Activated naive CD4-positive, alpha-beta T cell treated with anti-CD3 and anti-CD28 coated beads, Interleukin-2, amount 50 U/mL, for 24 hours (primary cell): ENCODE measurements around the gene UBIAD1.

Source experiments
- H3K27ac Mint-ChIP-seq: one replicate; pipeline ENCODE4 v1.8.0; 2021; ENCODE audit warnings: mild to moderate bottlenecking, mixed read lengths
- H3K27me3 Mint-ChIP-seq: one replicate; pipeline ENCODE4 v1.8.0; 2021; ENCODE audit warnings: mixed read lengths
- H3K36me3 Mint-ChIP-seq: one replicate; pipeline ENCODE4 v1.8.0; 2021; ENCODE audit warnings: mixed read lengths
- H3K4me1 Mint-ChIP-seq: one replicate; pipeline ENCODE4 v1.8.0; 2021; ENCODE audit warnings: mixed read lengths
- H3K4me3 Mint-ChIP-seq: one replicate; pipeline ENCODE4 v1.8.0; 2021; ENCODE audit warnings: mild to moderate bottlenecking, mixed read lengths
- H3K9me3 Mint-ChIP-seq: one replicate; pipeline ENCODE4 v1.8.0; 2021; ENCODE audit warnings: mixed read lengths

UBIAD1 gene, protein sequence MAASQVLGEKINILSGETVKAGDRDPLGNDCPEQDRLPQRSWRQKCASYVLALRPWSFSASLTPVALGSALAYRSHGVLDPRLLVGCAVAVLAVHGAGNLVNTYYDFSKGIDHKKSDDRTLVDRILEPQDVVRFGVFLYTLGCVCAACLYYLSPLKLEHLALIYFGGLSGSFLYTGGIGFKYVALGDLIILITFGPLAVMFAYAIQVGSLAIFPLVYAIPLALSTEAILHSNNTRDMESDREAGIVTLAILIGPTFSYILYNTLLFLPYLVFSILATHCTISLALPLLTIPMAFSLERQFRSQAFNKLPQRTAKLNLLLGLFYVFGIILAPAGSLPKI

DNA sequence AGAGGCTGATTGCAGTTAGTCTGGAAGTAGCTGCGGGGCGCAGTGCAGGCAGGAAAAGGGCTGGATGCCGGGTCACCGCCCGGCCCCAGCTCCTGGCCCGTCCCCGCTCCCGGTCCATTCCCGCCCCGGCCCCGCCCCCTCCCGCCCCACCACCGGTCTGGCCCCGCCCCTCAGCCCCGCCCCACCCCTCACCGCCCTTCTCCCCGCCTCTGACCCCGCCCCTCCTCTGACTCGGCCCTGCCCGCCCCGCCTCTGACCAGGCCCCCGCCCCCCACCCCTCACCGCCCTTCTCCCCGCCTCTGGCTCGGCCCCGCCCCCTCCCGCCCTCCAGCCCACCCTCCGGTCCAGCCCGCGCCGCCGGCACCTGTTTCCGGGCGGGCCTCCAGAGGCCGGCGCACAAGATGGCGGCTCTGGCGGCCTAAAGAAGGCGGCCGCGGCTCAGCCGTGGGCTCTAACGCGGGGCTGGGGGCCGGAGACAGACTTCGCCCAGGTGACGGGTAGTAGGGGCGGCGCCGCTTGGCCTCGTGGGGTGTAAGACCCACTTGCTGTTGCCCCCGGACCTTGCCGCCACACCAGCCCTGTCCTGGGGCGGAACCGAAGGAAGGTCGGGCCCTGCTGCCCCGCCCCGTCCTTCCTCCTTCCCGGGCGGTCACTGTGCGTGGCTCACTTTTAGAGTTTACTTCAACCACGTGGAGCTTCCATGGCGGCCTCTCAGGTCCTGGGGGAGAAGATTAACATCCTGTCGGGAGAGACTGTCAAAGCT is at the start of gene UBIAD1:
Gene UBIAD1, plus strand, starts transcription at position 367 of the 763 bp plus-strand sequence. Its CDS starts 334 bp downstream, at position 701.
- peaks cover 14% of the 10 kb centered on the region for H3K36me3 Mint-ChIP-seq
- H3K9me3 Mint-ChIP-seq = no peaks in the 10 kb centered on the region
- peaks cover 28% of the 10 kb centered on the region for H3K4me1 Mint-ChIP-seq
- H3K4me3 Mint-ChIP-seq = peak within 1 kb of the TSS; percentile 99
- peak within 1 kb of the TSS; percentile 97 for H3K27ac Mint-ChIP-seq
- no peaks in the 10 kb centered on the region for H3K27me3 Mint-ChIP-seq

DNA sequence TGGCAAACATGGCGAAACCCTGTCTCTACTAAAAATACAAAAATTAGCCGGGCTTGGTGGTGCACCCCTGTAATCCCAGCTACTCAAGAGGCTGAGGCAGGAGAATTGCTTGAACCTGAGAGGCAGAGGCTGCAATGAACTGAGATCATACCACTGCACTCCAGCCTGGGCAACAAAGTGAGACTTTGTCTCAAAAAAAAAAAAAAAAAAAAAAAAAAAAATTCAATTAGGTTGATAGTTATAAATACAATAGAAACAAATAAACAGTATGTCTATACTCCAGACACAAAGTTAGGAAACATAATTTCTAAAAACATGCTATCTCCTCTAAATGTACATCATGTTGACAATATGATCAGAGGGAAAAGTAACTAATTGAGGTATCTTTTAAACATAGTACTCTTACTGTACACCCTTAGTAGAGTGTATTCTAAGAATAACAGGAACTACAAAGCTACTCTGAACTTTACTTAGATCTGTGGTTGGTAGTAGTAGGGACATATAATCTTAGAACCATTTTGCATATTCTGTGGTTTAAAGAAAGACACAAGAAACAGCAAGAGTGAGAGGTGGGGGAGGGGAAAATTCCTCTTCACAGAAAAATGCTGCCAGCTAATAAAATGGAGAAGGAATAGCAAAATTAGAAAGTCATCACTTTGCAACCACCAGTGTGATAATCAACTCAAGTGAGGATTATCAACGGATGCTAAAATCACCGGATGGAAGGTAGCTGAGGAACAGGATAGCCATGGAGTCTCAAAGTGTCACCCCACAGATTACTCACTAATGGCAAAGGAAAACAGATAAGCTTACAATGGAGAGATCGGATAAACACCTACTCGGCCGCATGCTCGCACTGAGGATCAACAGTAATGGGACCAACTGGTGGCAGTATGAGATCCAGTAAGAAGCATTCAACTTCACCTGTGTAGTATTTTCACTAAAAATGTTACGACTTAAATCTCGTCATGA is 45.6 kb upstream of the UBIAD1 start:
- Mint-ChIP-seq H3K36me3 (peaks cover 29% of the 10 kb centered on the region), H3K4me3 (no peak overlapping the region), H3K27me3 (no peaks in the 10 kb centered on the region), H3K9me3 (no peaks in the 10 kb centered on the region), H3K27ac (peak overlapping the region; percentile 68), H3K4me1 (peaks cover 16% of the 10 kb centered on the region)

DNA sequence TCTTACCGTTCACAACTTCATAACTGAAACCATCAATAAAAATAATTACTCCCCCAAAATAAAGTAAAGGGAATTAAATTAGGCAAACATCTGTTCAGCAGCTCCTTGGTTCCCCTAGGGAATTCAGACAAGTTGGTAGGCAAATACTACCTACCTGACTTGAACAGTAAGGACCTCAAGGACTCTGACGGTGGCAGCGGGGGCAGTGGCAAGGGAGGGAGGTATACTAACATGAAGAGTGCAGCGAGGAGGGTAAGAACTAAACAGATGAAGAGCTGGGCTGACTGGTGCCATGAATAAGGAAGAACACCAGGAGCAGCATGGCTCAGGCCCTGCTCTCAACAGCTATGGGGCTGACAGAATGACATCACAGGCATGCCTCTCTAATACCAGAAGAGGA is 43.8 kb upstream of the UBIAD1 start:
- H3K9me3 Mint-ChIP-seq = no peaks in the 10 kb centered on the region
- H3K27me3 Mint-ChIP-seq = no peaks in the 10 kb centered on the region
- no peak overlapping the region for H3K27ac Mint-ChIP-seq
- H3K36me3 Mint-ChIP-seq = peaks cover 26% of the 10 kb centered on the region
- no peak overlapping the region for H3K4me3 Mint-ChIP-seq
- H3K4me1 Mint-ChIP-seq = peaks cover 16% of the 10 kb centered on the region

DNA sequence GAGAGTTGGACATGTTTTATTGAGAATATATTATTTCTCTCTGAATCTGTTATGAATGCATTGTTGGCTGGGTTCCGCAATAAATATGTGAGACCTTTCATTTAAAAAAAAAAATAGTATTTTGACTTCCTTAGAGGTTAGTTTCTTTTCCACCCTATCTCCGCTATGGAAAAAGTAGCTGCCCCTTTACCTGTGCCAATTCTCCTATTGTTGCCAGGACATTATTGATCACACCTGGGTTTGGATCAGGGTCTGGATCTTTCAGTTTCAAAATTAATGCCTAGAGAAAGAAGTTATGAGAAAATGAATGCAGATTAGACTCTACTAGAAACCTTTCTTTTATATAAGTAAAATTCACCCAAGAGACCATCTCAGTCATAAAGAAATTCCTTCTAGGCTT is 39.8 kb upstream of the UBIAD1 start:
- Mint-ChIP-seq H3K36me3 (peaks cover 17% of the 10 kb centered on the region), H3K4me3 (no peak overlapping the region), H3K9me3 (no peaks in the 10 kb centered on the region), H3K27me3 (no peaks in the 10 kb centered on the region), H3K27ac (peak overlapping the region; percentile 17), H3K4me1 (no peaks in the 10 kb centered on the region)

DNA sequence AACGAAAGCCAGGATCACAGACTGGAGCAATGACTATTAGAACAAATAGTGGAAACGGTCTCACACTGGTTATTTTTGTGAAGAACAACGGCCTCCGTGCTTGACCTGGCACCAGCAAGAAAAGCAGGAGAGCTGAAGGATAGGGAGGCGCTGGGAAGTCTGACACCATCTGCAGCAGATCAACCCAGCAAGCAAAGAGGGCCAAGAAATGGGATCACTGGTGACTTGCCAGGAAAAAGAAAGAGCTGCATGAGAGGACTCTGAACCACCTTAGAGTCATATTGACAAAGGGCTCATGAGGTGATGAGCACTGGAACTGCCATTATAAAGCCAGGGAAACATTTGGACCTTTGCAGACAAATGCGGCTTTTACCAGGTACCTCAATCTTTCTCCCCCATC is 35.6 kb upstream of the UBIAD1 start:
- Mint-ChIP-seq H3K4me3 (no peak overlapping the region), H3K36me3 (peaks cover 10% of the 10 kb centered on the region), H3K27ac (no peak overlapping the region), H3K4me1 (peaks cover 5% of the 10 kb centered on the region), H3K9me3 (no peaks in the 10 kb centered on the region), H3K27me3 (no peaks in the 10 kb centered on the region)

DNA sequence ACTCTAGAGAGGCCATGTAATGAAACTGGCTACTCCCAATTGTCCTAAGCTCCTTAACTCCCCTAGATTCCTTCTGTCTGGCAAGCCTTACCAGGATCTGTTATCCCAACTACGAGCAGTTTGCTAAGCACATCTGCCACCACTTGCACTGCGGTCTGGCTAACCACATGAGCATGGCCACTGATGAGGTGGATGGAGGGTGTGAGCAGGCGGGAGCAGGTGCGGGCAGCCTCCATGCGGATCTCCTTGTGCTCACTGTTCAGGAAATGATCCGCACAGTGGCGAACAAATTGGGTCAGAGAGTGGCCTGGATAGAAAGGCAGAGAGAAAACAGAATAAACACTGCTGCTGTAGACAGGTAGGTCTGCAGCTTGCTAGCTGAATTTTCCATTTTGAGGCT is 34.7 kb upstream of the UBIAD1 start:
- Mint-ChIP-seq H3K9me3 (no peaks in the 10 kb centered on the region), H3K27me3 (no peaks in the 10 kb centered on the region), H3K27ac (no peak overlapping the region), H3K4me1 (peaks cover 5% of the 10 kb centered on the region), H3K4me3 (no peak overlapping the region), H3K36me3 (peaks cover 7% of the 10 kb centered on the region)

DNA sequence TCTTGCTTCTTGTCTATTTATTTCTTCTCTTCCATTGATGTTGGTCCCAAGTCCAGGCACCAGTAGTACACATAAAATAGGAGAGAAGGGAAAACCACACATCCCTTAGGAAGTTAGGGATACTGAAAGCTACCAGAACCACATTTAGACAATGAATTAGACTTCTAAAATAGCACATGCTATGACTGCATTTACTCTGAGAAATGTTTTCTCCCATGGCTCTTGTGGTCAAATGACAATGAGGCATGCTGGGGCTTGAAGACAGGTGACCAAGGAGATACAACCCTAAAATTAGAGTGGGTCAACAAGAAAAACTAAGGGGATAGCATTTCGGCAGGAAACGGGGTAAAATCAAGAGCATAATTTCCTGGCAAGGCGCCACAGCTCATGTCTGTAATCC is 27.8 kb upstream of the UBIAD1 start:
- Mint-ChIP-seq H3K36me3 (peaks cover 7% of the 10 kb centered on the region), H3K4me1 (peaks cover 12% of the 10 kb centered on the region), H3K27me3 (no peaks in the 10 kb centered on the region), H3K27ac (no peak overlapping the region), H3K9me3 (no peaks in the 10 kb centered on the region), H3K4me3 (no peak overlapping the region)

DNA sequence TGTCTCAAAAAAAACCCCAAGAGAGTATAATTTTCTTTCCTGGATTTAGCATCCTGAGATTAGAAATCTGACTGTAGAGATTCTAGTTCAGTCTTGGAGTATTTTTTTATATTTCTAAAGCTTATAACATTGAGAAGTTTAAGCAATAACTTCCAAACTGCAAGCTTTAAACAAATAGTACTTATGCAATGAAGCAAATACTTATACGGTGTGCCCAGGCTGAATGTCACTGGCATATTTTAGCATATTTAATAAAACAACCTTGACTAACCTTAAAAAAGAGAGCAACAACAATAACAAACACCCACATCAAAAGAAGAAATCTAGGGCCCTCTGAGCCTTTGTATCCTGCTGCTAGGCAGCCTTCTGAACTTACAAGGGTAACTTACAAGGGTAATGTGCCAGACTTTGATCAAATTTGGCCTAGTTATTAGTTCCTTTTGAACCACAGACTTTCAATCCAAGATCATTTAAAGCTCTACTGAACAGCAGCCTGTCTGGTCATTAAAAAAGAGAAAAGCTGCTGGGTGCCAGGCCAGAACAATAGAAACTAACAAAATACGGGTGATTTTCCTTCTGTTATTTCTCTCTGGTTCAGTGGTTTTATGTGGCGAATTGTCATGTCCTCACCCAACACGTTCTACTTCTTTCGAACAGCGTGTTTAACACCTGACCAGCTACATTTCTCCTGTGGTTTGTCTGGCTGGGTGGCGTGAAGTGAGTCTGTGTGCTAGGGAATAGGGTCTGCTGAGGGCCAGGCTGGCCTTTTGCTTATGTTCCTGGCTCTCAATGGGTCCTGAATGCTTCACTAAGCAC is 26.9 kb upstream of the UBIAD1 start:
- H3K27ac Mint-ChIP-seq = peak overlapping the region; percentile 59
- H3K4me3 Mint-ChIP-seq = no peak overlapping the region
- no peaks in the 10 kb centered on the region for H3K9me3 Mint-ChIP-seq
- H3K27me3 Mint-ChIP-seq = no peaks in the 10 kb centered on the region
- peaks cover 13% of the 10 kb centered on the region for H3K36me3 Mint-ChIP-seq
- H3K4me1 Mint-ChIP-seq = peaks cover 12% of the 10 kb centered on the region

DNA sequence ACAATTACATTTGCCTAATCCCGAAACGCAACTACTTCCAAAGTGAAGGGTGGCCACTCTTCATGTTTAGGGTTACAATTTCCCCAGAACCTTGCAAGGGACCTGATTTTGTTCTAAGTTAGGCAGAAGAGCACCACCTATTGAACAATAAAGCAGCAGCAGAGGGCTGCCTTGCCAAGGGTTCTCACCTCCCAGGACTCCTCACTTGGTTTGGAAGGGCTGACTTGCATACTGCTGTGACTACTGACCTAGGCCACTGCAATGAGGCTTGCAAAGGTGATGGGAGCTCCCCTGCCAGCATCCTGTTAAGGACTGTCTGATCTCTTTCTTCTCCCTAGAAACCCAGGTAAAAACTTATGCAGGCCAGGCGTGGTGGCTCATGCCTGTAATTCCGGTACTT is 24.8 kb upstream of the UBIAD1 start:
- Mint-ChIP-seq H3K9me3 (no peaks in the 10 kb centered on the region), H3K27me3 (no peaks in the 10 kb centered on the region), H3K36me3 (peaks cover 16% of the 10 kb centered on the region), H3K4me3 (no peak overlapping the region), H3K4me1 (peaks cover 8% of the 10 kb centered on the region), H3K27ac (no peak overlapping the region)

DNA sequence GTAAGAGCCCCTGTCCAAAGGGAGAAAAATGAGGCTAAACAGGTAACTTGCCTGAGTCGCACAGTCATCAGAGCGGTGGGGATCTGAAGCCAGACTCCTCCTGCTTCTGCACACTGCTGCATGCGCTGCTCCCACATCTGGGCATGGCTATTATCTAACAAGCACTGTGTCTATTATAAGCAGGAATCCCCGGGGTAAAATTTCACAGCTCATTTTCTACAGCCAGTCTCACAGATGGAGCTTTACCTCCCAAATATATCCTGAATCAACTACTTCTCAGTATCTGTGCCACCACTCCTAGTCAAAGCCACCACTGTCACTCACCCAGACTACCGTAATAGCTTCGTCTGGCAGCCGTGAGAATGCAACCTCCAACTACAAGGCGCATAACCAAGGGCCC is 20.5 kb upstream of the UBIAD1 start:
- Mint-ChIP-seq H3K27me3 (no peaks in the 10 kb centered on the region), H3K4me3 (no peak overlapping the region), H3K9me3 (no peaks in the 10 kb centered on the region), H3K36me3 (peaks cover 27% of the 10 kb centered on the region), H3K27ac (no peak overlapping the region), H3K4me1 (no peaks in the 10 kb centered on the region)

DNA sequence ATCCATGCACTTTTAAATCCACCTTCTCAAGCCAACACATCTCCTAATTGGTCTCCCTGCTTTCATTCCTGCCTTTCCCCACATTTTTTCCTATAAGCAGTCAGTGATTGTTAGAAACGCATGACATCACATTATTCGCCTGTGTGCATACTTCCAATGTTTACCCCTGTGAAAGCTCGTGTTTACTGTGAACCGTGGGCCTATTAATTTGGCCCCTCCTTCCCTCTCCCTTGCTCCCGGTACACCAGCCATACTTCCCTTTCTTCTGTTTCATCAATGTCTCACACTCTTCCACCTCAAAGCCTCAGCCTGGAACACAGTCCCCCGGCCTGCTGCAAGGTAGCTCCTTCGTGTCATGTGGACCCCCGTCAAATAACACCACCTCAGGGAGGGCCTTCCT is 19.8 kb upstream of the UBIAD1 start:
- peaks cover 27% of the 10 kb centered on the region for H3K36me3 Mint-ChIP-seq
- H3K4me1 Mint-ChIP-seq = no peaks in the 10 kb centered on the region
- no peak overlapping the region for H3K4me3 Mint-ChIP-seq
- no peaks in the 10 kb centered on the region for H3K27me3 Mint-ChIP-seq
- H3K27ac Mint-ChIP-seq = no peak overlapping the region
- H3K9me3 Mint-ChIP-seq = no peaks in the 10 kb centered on the region

DNA sequence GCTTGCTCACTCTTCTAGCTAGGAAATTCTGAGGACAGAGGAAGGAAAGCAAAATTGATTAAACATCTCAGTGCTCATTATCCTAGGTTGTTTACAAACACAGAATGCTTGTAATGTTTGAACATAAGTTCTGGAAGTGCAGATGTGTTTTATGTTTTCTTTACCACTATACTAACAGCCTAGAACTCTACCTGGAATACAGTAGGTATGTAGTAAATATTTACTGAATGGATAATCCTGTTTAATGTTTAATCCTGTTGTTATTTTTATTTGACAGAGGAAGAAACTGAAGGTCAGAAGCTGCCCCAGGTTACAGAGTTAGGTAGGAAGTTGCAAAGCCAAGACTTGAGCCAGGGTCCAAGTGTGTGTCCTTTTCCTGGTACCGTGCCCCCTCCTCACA is 16.7 kb upstream of the UBIAD1 start:
- H3K36me3 Mint-ChIP-seq = peaks cover 20% of the 10 kb centered on the region
- H3K4me1 Mint-ChIP-seq = peaks cover 15% of the 10 kb centered on the region
- H3K27me3 Mint-ChIP-seq = no peaks in the 10 kb centered on the region
- H3K27ac Mint-ChIP-seq = no peak overlapping the region
- no peak overlapping the region for H3K4me3 Mint-ChIP-seq
- H3K9me3 Mint-ChIP-seq = no peaks in the 10 kb centered on the region

DNA sequence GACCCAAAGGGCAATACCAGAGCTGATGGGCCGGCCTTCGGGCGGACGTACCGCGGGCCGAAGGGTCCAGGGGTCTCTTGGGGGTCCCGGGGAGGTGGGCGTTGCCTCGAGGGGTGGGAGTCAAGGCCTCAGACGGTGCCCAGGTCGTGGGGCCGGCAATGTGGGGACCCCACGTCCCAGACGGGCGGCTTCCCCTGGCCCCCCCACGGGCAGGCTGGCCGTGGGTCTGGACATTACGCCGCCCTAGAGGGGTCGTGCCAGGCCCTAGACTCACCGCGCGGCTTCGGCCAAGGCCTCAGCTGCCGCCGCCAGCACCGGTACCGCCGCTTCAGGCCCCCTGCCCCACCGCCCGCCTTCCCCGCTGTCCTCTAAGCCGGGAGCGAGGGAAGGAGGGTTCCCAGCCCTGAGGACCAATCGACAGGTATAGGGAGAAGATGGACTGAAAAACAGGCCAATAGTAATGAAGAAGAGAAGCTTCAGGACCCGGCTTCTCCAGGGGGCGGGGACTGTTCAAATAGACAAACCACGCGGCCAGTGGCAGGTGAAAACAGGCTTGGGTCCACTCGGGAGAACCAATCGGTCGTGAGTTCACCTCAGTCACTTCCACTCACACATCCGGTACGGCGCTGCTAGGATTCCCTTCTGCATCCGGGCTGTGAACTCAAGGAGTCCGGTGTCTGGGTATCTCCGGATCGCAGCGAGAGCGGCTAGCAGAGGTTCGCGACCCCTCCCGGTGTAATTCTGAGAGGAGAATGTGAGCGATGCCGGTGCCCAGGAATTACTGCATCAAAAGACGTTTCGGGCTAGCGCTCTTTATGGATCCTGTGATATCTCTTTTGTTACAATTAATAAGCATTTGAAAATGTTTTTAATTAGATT is 10.6 kb upstream of the UBIAD1 start, which contains the start of gene MTOR:
Gene MTOR, minus strand, starts transcription at position 381 of the 879 bp plus-strand sequence. CDS start 3,142 bp downstream, outside the sequence.
- no peaks in the 10 kb centered on the region for H3K27me3 Mint-ChIP-seq
- peaks cover 25% of the 10 kb centered on the region for H3K4me1 Mint-ChIP-seq
- H3K4me3 Mint-ChIP-seq = peak within 1 kb of the TSS; percentile 98
- peaks cover 2% of the 10 kb centered on the region for H3K36me3 Mint-ChIP-seq
- H3K9me3 Mint-ChIP-seq = no peaks in the 10 kb centered on the region
- peak within 1 kb of the TSS; percentile 96 for H3K27ac Mint-ChIP-seq
